MG63 (cell line): ENCODE measurements around the gene WDR46. TPM values are rescaled to one million over a fixed set of nuclear protein-coding genes. Genes with fewer than 3 reads are reported as not detected.

ENCODE experiments used
- DNase-seq: peaks from one replicate; pipeline ENCODE4 v3.0.0-alpha.2; 2020
- H3K27me3 ChIP-seq: fragments of 250-450 bp; sonication (Bioruptor Pico); 2 replicates; pipeline ENCODE4 v1.5.1; 2020; ENCODE audit warnings: mild to moderate bottlenecking, moderate library complexity
- H3K36me3 ChIP-seq: fragments of 250-450 bp; sonication (Bioruptor Pico); 2 replicates; pipeline ENCODE4 v1.5.1; 2020; ENCODE audit warnings: mild to moderate bottlenecking, moderate library complexity
- H3K4me3 ChIP-seq: fragments of 250-450 bp; sonication (Bioruptor Pico); 2 replicates; pipeline ENCODE4 v1.5.1; 2020; ENCODE audit warnings: mild to moderate bottlenecking, moderate library complexity
- H3K9me3 ChIP-seq: fragments of 250-450 bp; sonication (Bioruptor Pico); 2 replicates; pipeline ENCODE4 v1.5.1; 2020; ENCODE audit warnings: mild to moderate bottlenecking, moderate library complexity
- total RNA-seq: library from RNA; depleted of rRNA; stranded (reverse); fragments of >200 nt; shearing (Covaris generic); gene quantifications from 2 replicates; pipeline ENCODE4 v1.2.3, GENCODE V29; 2014; ENCODE audit warnings: low replicate concordance

The WDR46 gene
- total RNA-seq, 1 experiment from 2014 or later, result 303 TPM

GRCh38 chr6:33315793-33316602 is 27.0 kb upstream of the WDR46 start:
- H3K27me3 ChIP-seq, result no peaks in the 10 kb centered on the region
- H3K36me3 ChIP-seq, result peaks cover 40% of the 10 kb centered on the region
- DNase-seq, result no peak
- H3K4me3 ChIP-seq, result no peak overlapping the region
- no peaks in the 10 kb centered on the region for H3K9me3 ChIP-seq

DNA sequence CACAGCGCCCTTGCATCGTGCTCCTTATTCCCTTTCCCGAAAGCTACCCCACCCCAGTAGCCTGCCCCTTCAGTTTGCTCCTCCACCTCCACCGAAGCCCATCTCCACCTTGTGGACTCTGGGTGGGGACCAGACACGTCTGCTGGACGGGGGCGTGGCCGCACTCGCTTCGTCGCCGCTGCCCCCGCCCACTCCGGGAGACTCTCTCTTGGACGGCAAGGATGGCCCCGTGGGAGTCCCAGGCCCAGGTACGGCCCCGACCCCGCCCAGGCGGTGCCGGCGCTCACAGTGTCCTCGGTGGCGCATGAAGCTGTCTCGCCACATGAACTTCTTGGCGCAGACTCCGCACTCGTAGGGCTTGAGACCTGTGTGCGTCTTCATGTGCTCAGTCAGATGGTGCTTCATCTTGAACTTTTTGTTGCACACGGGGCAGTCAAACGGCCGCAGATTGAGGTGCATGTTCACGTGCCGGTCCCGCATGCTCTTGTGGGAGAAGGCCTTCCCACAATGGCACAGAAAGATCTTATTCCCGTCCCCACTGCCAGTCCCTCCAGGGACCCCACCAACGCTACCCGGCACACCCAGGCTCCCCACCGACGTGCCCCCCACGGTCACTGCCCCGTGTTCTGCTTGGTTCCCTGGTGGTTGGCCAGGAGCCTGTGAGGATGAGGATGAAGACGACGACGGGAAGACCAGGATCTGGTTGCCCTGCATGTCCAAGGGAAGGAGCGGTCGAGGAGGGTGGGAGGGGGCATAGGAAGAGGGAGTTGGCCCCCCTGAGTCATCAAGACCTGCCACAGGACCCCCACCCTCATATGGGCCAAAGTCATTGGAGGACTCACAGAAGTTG is 26.1 kb upstream of the WDR46 start:
- DNase-seq, result no peak
- Histone ChIP-seq H3K9me3 (no peaks in the 10 kb centered on the region), H3K27me3 (no peaks in the 10 kb centered on the region), H3K4me3 (peak overlapping the region; percentile 92; the same call in 1 of the 2 replicates), H3K36me3 (peaks cover 45% of the 10 kb centered on the region)

GRCh38 chr6:33314515-33314942 is 25.5 kb upstream of the WDR46 start:
- Histone ChIP-seq H3K36me3 (peaks cover 45% of the 10 kb centered on the region), H3K27me3 (no peaks in the 10 kb centered on the region), H3K4me3 (peak overlapping the region; percentile 92), H3K9me3 (no peaks in the 10 kb centered on the region)
- DNase-seq, result peak; percentile 89

GRCh38 chr6:33313709-33314514 is 24.9 kb upstream of the WDR46 start, which contains the start of gene TAPBP:
TAPBP (minus strand) TSS chr6:33314078; CDS start chr6:33314041, 37 bp downstream.
- peak; percentile 87 for DNase-seq
- Histone ChIP-seq H3K27me3 (no peaks in the 10 kb centered on the region), H3K9me3 (no peaks in the 10 kb centered on the region), H3K4me3 (peak within 1 kb of the TSS; percentile 92), H3K36me3 (peaks cover 38% of the 10 kb centered on the region)

GRCh38 chr6:33313105-33313708 is 24.2 kb upstream of the WDR46 start:
- no peaks in the 10 kb centered on the region for H3K27me3 ChIP-seq
- no peaks in the 10 kb centered on the region for H3K9me3 ChIP-seq
- H3K4me3 ChIP-seq, result peak overlapping the region; percentile 92
- DNase-seq, result peak; percentile 80
- peaks cover 41% of the 10 kb centered on the region for H3K36me3 ChIP-seq

DNA sequence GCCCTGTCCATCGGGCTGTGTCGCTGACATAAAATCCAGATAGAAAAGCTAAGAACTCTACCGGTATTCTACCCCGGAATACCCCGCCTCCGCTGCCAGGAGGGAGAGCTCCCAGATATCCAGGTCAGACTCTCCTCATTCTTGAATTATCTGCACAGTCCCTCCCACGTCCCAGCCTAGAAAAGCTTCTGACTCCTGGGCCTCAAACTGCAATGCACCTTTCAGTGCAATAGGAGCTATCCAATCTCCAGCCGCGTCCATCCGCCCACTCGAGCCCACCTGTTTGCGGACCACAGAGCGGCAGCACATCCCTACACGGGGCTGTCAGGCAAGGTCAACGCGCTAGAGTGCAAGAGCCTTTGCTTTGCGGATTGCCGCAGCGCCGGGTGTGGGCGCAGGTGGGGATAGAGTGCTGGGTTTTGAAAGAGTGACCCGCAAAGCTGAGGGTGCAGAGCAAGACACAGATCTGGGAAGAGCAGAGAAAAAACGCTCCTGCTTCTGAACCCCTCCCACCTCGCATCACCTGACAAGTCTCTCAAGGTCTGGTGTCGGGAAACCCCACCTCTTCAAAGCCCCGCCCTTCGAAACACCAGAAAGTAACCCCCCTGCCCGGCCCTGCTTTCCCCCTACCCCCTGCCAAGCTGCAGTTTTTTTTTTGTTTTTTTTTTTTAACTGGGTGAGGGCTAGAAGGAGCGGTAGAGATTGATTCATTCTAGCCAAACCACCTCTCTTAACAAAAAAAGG is 23.5 kb upstream of the WDR46 start:
- Histone ChIP-seq H3K9me3 (no peaks in the 10 kb centered on the region), H3K27me3 (no peaks in the 10 kb centered on the region), H3K4me3 (peak overlapping the region; percentile 92), H3K36me3 (peaks cover 46% of the 10 kb centered on the region)
- DNase-seq, result peak; percentile 94

DNA sequence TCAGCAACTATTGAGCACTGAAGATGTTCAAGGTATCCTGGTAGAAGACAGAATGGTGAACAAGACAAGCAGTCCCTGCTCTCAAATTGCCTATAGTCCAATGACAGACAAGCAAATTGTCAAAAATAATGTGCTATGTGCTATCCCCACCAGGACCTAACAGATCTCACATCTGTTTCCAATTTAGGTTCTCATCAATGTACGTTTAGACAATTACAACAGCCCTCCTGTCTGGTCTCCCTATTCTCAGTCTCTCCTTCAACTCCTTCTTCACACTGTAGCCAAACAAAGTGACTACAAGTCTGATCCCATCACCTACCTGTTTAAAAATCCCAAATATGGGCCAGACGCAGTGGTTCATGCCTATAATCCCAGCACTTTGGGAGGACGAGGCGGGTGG is 17.3 kb upstream of the WDR46 start:
- no peaks in the 10 kb centered on the region for H3K27me3 ChIP-seq
- no peak overlapping the region for H3K4me3 ChIP-seq
- no peak for DNase-seq
- H3K36me3 ChIP-seq, result peaks cover 74% of the 10 kb centered on the region
- H3K9me3 ChIP-seq, result no peaks in the 10 kb centered on the region

DNA sequence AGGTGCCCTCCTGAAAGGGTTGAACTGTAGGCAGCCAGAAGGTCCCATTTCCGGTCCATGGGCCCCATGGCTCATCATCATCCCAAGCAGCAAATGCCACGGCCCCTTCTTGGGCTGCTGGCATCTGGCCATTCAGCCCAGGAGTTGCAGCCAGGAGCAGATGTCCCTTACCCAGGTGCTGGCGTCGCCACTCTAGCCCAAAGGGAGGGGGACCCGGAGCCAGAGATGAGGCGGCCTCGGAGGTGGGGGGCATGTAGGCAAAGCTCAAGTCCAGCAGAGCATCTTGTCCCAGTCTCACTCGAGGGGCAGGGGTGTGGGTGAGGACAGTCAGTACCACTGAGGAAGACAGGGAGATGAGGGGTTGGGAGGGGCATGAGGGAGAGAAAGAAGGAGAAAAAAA is 16.0 kb upstream of the WDR46 start:
- Histone ChIP-seq H3K36me3 (peaks cover 68% of the 10 kb centered on the region), H3K9me3 (no peaks in the 10 kb centered on the region), H3K27me3 (no peaks in the 10 kb centered on the region), H3K4me3 (no peak overlapping the region)
- DNase-seq, result no peak

DNA sequence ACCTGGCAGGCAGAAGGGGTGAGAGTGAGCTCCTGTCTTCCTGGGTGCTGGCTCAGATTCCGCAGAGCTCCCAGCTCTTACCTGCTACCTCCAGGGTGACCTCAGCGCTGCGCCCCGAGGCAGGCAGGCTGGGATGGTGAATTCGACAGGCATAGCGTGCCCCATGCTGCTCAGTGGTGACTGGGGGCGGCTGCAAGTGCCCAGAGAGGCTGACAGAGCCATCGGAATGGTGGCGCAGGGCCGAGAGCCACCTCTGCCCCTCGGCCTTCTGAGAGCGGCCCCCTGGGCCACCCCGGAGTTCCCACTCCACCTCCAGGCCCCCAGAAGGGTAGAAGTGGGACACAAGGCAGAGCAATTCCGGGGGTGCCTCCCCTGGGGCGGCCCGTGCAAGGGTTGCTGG is 15.2 kb upstream of the WDR46 start:
- Histone ChIP-seq H3K4me3 (no peak overlapping the region), H3K27me3 (no peaks in the 10 kb centered on the region), H3K9me3 (no peaks in the 10 kb centered on the region), H3K36me3 (peaks cover 64% of the 10 kb centered on the region)
- DNase-seq, result no peak

GRCh38 chr6:33301877-33302276 is 12.8 kb upstream of the WDR46 start:
- no peak overlapping the region for H3K4me3 ChIP-seq
- no peaks in the 10 kb centered on the region for H3K9me3 ChIP-seq
- no peak for DNase-seq
- H3K36me3 ChIP-seq, result peaks cover 54% of the 10 kb centered on the region
- no peaks in the 10 kb centered on the region for H3K27me3 ChIP-seq

DNA sequence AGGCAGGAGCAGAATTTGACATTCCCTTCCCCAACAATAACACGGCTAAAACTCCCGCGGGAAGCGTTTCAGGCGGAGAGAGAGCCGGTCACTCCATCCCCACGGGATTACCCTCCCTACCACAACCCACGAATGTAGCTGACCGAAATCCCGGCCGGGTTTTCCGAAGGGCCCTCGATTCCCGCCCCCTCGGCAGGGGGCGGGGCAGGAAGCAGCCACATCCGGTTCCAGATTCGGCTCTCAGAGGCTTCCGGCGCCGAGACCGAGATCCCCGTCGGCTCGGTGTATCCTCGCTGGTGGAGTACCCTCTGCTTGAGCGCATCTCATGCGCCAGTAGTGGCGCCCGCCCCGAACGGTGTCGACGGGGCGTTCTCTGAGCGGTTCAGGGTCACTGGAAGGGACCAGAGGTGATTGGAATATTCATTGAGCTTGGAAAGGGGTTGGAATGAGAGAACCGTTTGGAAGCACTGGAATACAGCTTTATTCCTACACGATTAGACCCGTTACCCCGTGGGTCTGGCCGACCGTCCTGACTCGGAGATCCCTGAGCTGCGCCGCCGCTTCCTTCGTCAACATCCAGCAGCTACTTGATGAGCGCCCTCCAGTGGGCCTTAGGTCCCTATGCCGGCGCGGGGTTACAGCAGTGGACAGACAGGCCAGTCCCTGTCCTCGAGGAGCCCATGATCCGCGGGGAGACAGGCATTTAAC is 10.4 kb upstream of the WDR46 start:
- H3K9me3 ChIP-seq, result no peaks in the 10 kb centered on the region
- peaks cover 54% of the 10 kb centered on the region for H3K36me3 ChIP-seq
- peak overlapping the region; percentile 78 for H3K4me3 ChIP-seq
- peak; percentile 99 for DNase-seq
- H3K27me3 ChIP-seq, result no peaks in the 10 kb centered on the region

GRCh38 chr6:33298773-33299236 is 9.8 kb upstream of the WDR46 start, which contains the start of gene RGL2:
RGL2 (minus strand) TSS chr6:33298942; CDS start chr6:33298610, 332 bp downstream.
- peak; percentile 96 for DNase-seq
- H3K9me3 ChIP-seq, result no peaks in the 10 kb centered on the region
- peak within 1 kb of the TSS; percentile 78 for H3K4me3 ChIP-seq
- H3K27me3 ChIP-seq, result no peaks in the 10 kb centered on the region
- H3K36me3 ChIP-seq, result peaks cover 54% of the 10 kb centered on the region

GRCh38 chr6:33297956-33298772 is 9.1 kb upstream of the WDR46 start:
- no peaks in the 10 kb centered on the region for H3K9me3 ChIP-seq
- H3K27me3 ChIP-seq, result no peaks in the 10 kb centered on the region
- DNase-seq, result peak; percentile 95
- peaks cover 54% of the 10 kb centered on the region for H3K36me3 ChIP-seq
- peak overlapping the region; percentile 78 for H3K4me3 ChIP-seq

DNA sequence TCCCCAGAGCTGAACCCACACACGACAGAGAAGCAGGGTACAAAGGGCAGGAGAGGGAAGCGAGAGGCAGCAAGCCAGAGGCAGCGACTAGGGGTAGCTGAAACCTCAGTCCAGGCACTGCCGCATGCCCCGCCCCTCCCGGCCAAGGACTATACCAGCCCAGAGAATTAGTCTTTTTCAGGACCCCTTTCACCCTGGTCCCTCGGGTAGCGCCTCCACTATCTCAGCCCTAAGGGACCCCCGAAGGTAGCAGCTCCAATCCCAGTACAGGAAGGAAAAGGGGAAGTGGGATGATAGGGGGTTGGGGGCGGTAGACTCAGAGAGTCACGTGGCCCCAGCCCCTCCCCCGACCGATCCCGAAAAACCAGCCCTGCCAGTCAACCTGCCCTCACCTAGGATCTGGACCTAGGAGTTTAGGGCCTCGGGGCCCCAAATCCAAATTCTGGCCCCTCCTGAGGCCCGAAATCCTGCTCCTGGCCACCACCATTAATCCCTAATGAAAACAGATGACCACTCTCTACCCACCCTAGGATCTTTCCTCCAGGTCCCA is 8.4 kb upstream of the WDR46 start:
- peaks cover 53% of the 10 kb centered on the region for H3K36me3 ChIP-seq
- peak overlapping the region; percentile 78 for H3K4me3 ChIP-seq

More for the DNA sequence above, 8.4 kb upstream of the WDR46 start:
- H3K9me3 ChIP-seq, result no peaks in the 10 kb centered on the region
- no peaks in the 10 kb centered on the region for H3K27me3 ChIP-seq
- peak; percentile 44 for DNase-seq
